ENCODE measurements around the gene BCL11B.
"Not testable (repeated sequence)": the region's sequence is repeated elsewhere in the genome, so short reads cannot be mapped to it uniquely, and the experiment has no call there.

BCL11B gene

GRCh38 chr14:99194736-99195135 lies 77.3 kb downstream of the BCL11B start:
- no peak for DNase-seq

GRCh38 chr14:99194136-99194535 lies 77.9 kb downstream of the BCL11B start:
- DNase-seq = no peak

GRCh38 chr14:99192830-99193229 lies 79.2 kb downstream of the BCL11B start:
- no peak for DNase-seq

- peak; percentile 51 for DNase-seq
Measured at GRCh38 chr14:99192028-99192621, 79.9 kb downstream of the BCL11B start.

- DNase-seq = no peak
Measured at GRCh38 chr14:99191395-99192027, 80.5 kb downstream of the BCL11B start.

- DNase-seq = no peak
Measured at GRCh38 chr14:99190696-99191394, 81.2 kb downstream of the BCL11B start.

- DNase-seq = no peak
Measured at GRCh38 chr14:99189201-99189801, 82.7 kb downstream of the BCL11B start.

GRCh38 chr14:99188731-99189191 lies 83.2 kb downstream of the BCL11B start:
- peak; percentile 57 for DNase-seq

- no peak for DNase-seq
Measured at GRCh38 chr14:99187858-99188257, 84.1 kb downstream of the BCL11B start.

- DNase-seq = no peak
Measured at GRCh38 chr14:99186956-99187690, 84.9 kb downstream of the BCL11B start.

- not testable (repeated sequence) for DNase-seq
Measured at GRCh38 chr14:99186336-99186735, 85.7 kb downstream of the BCL11B start.

- DNase-seq = no peak
Measured at GRCh38 chr14:99185436-99186068, 86.4 kb downstream of the BCL11B start.

- no peak for DNase-seq
Measured at GRCh38 chr14:99183716-99184115, 88.3 kb downstream of the BCL11B start.

GRCh38 chr14:99183311-99183710 lies 88.7 kb downstream of the BCL11B start:
- no peak for DNase-seq

- DNase-seq = no peak
Measured at GRCh38 chr14:99182548-99183250, 89.3 kb downstream of the BCL11B start.

- no peak for DNase-seq
Measured at GRCh38 chr14:99181804-99182520, 90.0 kb downstream of the BCL11B start.

- no peak for DNase-seq
Measured at GRCh38 chr14:99181241-99181640, 90.8 kb downstream of the BCL11B start.

- DNase-seq = no peak
Measured at GRCh38 chr14:99179946-99180345, 92.1 kb downstream of the BCL11B start.

- DNase-seq = no peak
Measured at GRCh38 chr14:99179506-99179905, 92.5 kb downstream of the BCL11B start.

GRCh38 chr14:99177886-99178835 lies 93.8 kb downstream of the BCL11B start:
- DNase-seq = no peak

Measured in stimulated activated CD4-positive, alpha-beta T cell treated with anti-CD3 and anti-CD28 coated beads, Interleukin-4, amount 100 ng/mL, for 24 hours (primary cell).